Aorta (tissue), 5 donors: Measurements from ENCODE around the gene MAPK9. TPM values are rescaled to one million over a fixed set of nuclear protein-coding genes. Genes with fewer than 3 reads are reported as not detected.

Experiments used
- ATAC-seq: fragments of 200-7000 bp; cut with Tn5 transposase; one replicate; pipeline ENCODE4 v1.9.1; 2022; ENCODE audit warnings: moderate library complexity; ENCODE audit not compliant: low FRiP score
- DNase-seq, 2 donors: peaks; one replicate each; pipeline ENCODE4 v3.0.0-alpha.2; 2020
- H3K27ac ChIP-seq, 2 donors: one replicate each; pipeline ENCODE4 v1.5.1; 2013; ENCODE audit warnings: low read length in 2 of 2, mild to moderate bottlenecking in 2 of 2, moderate library complexity in 2 of 2, control low read depth in 1 of 2, inconsistent platforms in 1 of 2, low read depth in 1 of 2
- H3K27me3 ChIP-seq, 2 donors: one replicate each; pipeline ENCODE4 v1.6.1; 2013; ENCODE audit warnings: control low read depth in 1 of 2, low read length in 1 of 2, mild to moderate bottlenecking in 1 of 2, moderate library complexity in 1 of 2; ENCODE audit not compliant: insufficient read depth in 2 of 2, control insufficient read depth in 1 of 2
- H3K36me3 ChIP-seq, 2 donors: one replicate each; pipeline ENCODE4 v1.6.1; 2013; ENCODE audit warnings: control low read depth in 1 of 2, low read length in 1 of 2, mild to moderate bottlenecking in 1 of 2; ENCODE audit not compliant: insufficient read depth in 2 of 2, control insufficient read depth in 1 of 2
- H3K4me1 ChIP-seq, 2 donors: one replicate each; pipeline ENCODE4 v1.6.1; 2013; ENCODE audit warnings: low read length in 2 of 2, control low read depth in 1 of 2, mild to moderate bottlenecking in 1 of 2, moderate library complexity in 1 of 2; ENCODE audit not compliant: insufficient read depth in 2 of 2, control insufficient read depth in 1 of 2
- H3K4me3 ChIP-seq, 2 donors: one replicate each; pipeline ENCODE4 v1.5.1; 2013; ENCODE audit warnings: low read length in 2 of 2, control low read depth in 1 of 2, mild to moderate bottlenecking in 1 of 2
- H3K9me3 ChIP-seq: one replicate; pipeline ENCODE4 v1.6.1; 2013; ENCODE audit warnings: mild to moderate bottlenecking, low read length; ENCODE audit not compliant: control insufficient read depth
- WGBS, 2 donors: extraction: QIAGEN DNeasy Blood & Tissue Kit; methylation state at CpG; one replicate each; pipeline ENCODE4 v1.1.7; 2013; 5-methylcytosine and 5-hydroxymethylcytosine counted together
- intact Hi-C, 2 donors: fragments of 100-400 bp; cut with DNase I; formaldehyde crosslinking; loops; one replicate each; pipeline versions ENCODE4 v1.14.2 to v1.15.0; 2022
- polyA plus RNA-seq, 2 donors: library from polyadenylated mRNA; stranded (reverse); fragments of 200-250 nt; gene quantifications; one replicate each; pipeline ENCODE4 v1.2.3, GENCODE V29; 2013
- total RNA-seq, 2 donors: library from RNA; stranded (reverse); fragmentation: NEBNext Ultra II Directional; extraction: Animal tissue kit (Norgen Biotek cat#: 25700); gene quantifications; one replicate each; pipeline ENCODE4 v1.2.1, GENCODE V29; 2021
- donor health status: healthy with polysubstance abuse.
- donor health status: Bipolar disorder and iron deficiency.
- donor health status: DM: no; HTN: no; CAD: no.
- donor health status: DM: no; HTN: no; CAD: no.
- donor health status: DM: yes; HTN: yes; CAD: no.

MAPK9 gene
- total and polyA plus RNA-seq, 4 donors = 15.8 to 36.4 (median 26.7) TPM

DNA sequence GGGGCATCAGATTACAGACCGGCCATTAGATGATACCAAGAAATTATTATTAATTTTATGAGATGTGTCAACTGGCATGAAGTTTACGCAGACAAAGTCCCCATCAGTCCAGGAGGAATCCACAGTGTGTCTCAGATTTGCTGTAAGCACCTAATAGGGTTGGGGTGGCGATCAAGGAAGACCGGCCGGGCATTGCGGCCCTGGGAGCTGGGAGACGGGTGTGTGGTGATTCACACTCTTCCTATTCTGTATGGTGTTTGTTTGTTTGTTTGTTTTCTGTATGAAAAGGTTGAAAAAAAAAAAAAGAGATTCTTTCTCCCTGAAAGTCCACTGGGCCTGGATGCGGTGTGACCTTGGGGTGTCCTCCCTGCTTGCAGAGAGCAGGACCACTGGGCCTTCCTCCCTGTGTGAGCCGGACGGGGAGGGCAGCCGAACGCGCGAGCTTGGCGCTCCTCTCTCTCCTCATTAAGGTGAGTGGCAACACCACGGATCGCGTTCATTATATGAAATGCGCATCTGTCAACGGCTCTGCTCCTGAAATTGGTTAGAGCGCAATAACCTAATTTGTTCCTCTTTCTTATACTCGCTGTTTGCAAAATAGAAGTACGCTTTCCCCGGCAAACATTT is 98.0 kb downstream of the MAPK9 start:
- Histone ChIP-seq H3K27ac (no peak overlapping the region), H3K36me3 (no peaks in the 10 kb centered on the region), H3K9me3 (peaks cover 3% of the 10 kb centered on the region), H3K4me3 (no peak overlapping the region), H3K4me1 (no peaks in the 10 kb centered on the region), H3K27me3 (no peaks in the 10 kb centered on the region)
- intact Hi-C loops = no loop called here
- WGBS, 2 donors = 93 to 94% methylated on average over 24 of the region's 24 CpGs
- DNase-seq (no peak), ATAC-seq (no peak)

DNA sequence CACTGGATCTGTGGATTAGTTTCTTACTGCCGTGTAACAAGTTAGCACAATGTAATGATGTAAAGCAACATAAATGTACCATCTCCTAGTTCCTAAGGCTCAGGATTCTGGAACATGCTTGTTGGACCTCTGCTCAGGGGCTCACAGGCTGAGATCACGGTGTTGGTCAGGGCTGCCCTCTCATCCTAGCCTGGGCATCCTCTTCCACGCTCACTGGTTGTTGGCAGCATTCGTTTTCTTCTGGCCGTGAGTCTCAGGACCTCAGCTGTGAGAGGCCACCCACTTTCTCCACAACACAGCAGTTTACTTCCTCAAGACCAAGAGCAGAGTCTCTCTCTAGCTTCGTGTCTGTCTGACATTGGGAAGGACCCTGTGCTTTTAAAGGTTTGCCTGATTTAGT is 100.2 kb downstream of the MAPK9 start:
- Histone ChIP-seq H3K27ac (no peak overlapping the region), H3K36me3 (no peaks in the 10 kb centered on the region), H3K27me3 (no peaks in the 10 kb centered on the region), H3K9me3 (peaks cover 4% of the 10 kb centered on the region), H3K4me3 (no peak overlapping the region), H3K4me1 (no peaks in the 10 kb centered on the region)
- intact Hi-C loops = no loop called here
- WGBS, 2 donors = 52 to 57% methylated on average over 6 of the region's 6 CpGs
- ATAC-seq = no peak
- DNase-seq = no peak

DNA sequence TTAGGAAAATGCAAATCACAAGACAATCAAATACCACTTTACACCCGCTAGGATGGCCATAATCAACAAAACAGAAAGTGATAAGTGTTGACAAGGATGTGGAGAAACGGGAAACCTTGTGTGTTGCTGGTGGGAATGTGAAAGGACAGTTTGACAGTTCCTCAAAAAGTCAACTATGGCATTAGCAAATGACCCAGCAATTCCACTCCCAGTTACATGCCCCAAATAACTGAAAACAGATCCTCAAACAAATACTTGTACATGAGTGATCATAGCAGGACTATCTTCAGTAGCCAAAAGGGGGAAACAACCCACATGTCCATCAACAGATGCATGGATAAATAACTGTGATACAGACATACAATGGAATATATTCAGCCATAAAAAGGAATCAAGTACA is 104.1 kb downstream of the MAPK9 start:
- DNase-seq = no peak
- 72 to 82% methylated on average over 2 of the region's 2 CpGs for WGBS, 2 donors
- ATAC-seq = no peak

More for the DNA sequence above, 104.1 kb downstream of the MAPK9 start:
- H3K27me3 ChIP-seq = no peaks in the 10 kb centered on the region
- H3K4me1 ChIP-seq = no peaks in the 10 kb centered on the region
- H3K9me3 ChIP-seq = peaks cover 4% of the 10 kb centered on the region
- intact Hi-C loops = no loop called here
- H3K36me3 ChIP-seq = no peaks in the 10 kb centered on the region
- no peak overlapping the region for H3K4me3 ChIP-seq
- H3K27ac ChIP-seq = no peak overlapping the region

Other genes starting within 250 kb of the MAPK9 start
- 10 to 100 TPM; 71.7 to 95.8 TPM for gene RNF130, start 220.3 kb downstream of the MAPK9 start, total RNA-seq
- 10 to 100 TPM; 72.2 to 82.1 TPM for gene RNF130, start 220.3 kb downstream of the MAPK9 start, polyA plus RNA-seq
- 1 to 10 TPM in 1 of 2 donors, under 1 TPM in 1; 0.66 to 1.2 TPM for gene RASGEF1C, start 82.9 kb downstream of the MAPK9 start, total RNA-seq
- not detected for gene RASGEF1C, start 82.9 kb downstream of the MAPK9 start, polyA plus RNA-seq
- 10 to 100 TPM; 60.1 to 60.2 TPM for gene GFPT2, start 61.3 kb upstream of the MAPK9 start, total RNA-seq
- 1 to 10 TPM; 1.1 to 3.7 TPM for gene GFPT2, start 61.3 kb upstream of the MAPK9 start, polyA plus RNA-seq
- 10 to 100 TPM; 16.4 to 17.6 TPM for gene CNOT6, start 202.3 kb upstream of the MAPK9 start, total RNA-seq
- gene CNOT6, start 202.3 kb upstream of the MAPK9 start, polyA plus RNA-seq = 10 to 100 TPM in 1 of 2 donors, 1 to 10 TPM in 1; 6.2 to 12.0 TPM